ENCODE measurements around the gene XKR3.
"Not testable (repeated sequence)": the region's sequence is repeated elsewhere in the genome, so short reads cannot be mapped to it uniquely, and the experiment has no call there.

XKR3 gene

DNA sequence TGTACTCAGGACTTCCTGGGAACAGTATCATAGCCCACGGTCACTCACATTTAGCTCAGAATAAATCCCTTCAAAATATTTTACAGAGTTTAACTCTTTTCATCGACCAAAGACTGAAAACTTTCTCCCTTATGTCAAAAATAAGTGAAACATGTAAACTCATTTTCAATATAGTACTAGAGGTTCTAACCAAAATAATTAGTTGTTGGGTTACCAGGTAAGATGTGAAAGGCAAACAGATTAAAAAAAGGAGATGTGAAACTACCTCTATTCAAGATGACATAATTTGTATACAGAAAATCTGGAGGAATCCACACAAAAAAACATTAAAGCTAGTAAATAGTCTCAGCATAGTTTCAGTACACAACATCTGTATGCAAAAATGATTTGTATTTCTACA lies 20.3 kb downstream of the XKR3 start:
- no peak for DNase-seq

DNA sequence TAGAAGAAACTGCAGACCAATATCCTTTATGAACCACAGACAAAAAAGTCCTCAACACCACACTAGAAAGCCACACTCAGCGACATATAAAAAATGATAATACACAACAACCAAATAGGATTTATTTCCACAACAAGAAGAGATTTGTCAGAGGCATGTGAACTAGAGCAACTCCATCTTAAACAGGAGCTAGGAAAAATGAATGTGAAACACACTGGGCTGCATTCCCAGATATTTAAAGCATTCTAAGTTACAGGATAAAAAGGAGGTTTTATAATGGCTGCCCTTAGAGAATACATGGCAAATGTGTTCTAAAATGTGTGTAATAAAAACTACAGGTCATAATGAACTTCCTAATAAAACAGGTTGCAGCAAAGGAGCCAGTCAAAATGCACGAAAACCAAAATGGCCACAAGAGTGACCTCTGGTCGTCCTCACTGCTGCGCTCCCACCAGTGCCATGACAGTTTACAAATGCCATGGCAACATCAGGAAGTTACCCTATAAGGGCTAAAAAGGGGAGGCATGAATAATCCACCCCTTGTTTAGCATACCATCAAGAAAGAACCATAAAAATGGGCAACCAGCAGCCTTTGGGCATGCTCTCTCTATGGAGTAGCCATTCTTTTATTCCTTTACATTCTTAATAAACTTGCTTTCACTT lies 21.8 kb downstream of the XKR3 start:
- DNase-seq, result no peak

DNA sequence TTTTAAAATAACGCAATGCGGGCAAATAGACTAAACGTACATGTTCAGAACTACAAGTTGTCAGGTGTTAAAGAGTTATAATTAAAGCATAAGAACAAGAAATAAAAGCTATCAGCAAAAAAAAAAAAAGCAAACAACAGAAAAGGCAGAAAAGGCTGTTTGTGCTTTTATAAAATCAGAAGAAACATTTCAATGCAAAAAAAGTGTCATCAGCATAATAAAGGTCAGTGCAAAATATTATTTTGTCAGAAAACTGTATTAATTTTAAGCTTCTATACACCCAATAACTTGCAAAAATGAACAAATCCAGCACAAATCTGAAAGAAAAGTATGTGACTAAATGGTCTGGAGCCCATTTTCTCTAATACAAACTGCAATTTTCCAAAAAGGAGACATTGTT lies 23.6 kb downstream of the XKR3 start:
- no peak for DNase-seq

DNA sequence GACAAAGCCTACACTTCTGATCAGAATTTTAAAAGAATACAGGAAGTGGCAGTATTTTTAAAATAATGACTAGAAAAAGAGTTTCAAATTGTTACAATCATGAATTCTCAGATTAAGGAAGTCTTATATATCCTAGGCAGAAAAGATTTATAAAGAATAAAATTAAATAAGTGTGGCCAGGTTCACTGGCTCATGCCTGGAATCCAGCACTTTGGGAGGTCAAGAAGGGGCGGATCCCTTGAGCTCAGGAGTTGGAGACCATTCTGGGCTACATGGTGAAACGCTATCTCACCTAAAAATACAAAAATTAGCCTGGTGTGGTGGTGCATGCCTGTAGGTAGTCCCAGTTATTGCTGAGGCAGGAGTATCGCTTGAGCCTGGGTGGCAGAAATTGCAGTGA lies 24.1 kb downstream of the XKR3 start:
- no peak for DNase-seq

DNA sequence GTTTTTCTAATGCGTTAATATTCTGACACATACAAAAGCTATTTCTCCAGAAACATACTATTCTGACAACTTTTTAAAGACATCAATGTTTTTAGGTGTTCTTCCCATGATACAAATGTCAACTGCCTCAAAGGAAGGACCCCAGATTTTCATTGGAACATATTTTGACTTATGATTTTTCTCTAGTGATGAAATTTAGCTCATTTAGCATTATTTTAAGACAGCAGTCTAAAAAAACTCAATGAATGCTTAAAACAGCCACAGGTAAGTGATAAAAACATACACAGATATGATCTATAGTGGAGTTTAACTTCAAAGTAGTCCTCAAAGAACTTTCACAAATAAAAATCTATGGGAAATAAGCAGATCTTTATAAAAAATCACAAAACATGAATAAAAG lies 24.9 kb downstream of the XKR3 start:
- no peak for DNase-seq

DNA sequence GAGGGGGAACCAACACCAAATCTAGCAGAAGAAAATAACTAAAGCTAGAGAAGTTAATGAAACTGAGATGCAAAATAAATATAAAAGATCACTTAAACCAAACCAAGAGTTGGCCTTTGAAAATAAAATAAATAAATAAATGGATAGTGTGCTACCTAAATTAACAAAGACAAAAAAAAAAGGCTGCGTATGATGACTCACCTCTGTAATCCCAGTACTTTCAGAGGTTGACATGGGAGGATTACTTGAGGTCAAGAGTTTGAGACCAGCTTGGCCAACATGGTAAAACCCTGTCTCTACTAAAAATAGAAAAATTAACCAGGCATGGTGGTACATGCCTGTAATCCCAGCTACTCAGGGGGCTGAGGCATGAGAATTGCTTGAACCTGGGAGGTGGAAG lies 29.7 kb downstream of the XKR3 start:
- DNase-seq, result not testable (repeated sequence)

DNA sequence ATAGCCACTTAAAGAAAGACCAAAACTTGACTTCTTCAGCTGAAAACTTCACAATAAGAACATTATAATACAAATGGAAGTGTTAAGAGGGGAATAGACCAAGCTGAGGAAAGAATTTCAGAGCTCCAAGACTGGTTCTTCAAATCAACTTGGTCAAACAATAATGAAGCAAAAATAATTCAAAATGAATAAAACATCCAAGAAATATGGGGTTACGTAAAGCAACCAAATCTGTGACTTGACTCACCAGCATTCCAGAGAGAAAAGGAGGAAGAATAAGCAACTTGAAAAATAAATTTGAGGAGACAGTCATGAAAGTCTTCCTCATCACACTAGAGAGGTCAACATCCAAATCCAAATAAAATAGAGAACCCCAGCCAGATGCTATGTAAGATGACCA lies 31.4 kb downstream of the XKR3 start:
- DNase-seq, result no peak

DNA sequence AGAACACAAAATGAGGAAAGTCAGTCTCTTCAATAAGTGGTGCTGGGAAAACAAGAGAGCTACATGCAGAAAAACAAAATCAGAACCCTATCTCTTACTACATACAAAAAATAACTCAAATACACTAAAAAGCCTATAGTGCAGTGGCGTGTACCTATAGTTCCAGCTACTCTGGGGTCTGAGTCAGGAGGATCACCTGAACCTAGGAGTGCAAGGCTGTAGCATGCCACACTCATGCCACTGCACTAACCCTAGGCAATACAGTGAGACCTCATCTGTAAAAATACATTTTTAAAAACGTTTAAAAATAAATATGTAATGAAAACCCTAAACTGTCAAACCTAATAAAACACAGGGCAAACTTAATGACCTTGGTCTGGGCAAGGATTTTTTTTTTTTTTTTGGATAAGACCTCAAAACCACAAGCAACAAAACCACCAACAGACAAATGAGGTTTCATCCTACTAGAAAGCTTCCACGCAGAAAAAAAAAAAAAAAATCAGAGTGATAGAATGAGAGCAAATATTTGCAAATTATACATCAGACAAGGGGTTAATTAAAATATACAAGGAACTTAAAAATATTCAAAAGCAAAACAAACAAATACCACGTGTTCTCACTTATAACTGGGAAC lies 35.2 kb downstream of the XKR3 start:
- DNase-seq, result peak in 1 of 2 experiments; percentile 20

DNA sequence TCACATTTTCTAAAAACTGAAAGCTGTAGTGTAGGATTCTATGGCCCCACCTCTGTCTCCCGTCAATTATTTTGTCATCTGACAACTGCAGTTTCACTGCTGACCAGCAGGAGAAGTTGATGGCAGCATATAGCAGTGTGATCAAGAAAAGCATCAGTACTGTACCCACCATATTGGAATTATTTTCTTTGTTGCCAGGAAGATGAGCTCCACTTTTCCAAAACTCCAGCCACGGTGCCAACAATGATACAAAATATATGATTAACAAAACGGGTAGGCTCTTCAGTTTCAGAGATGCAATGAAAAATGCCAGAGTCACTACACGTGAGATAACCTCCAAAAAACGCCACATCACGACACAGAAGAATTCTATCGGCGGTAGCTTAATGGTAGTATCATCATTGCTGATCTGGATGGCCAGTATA lies 41.3 kb downstream of the XKR3 start:
- peak; percentile 18 to 31 for DNase-seq

DNA sequence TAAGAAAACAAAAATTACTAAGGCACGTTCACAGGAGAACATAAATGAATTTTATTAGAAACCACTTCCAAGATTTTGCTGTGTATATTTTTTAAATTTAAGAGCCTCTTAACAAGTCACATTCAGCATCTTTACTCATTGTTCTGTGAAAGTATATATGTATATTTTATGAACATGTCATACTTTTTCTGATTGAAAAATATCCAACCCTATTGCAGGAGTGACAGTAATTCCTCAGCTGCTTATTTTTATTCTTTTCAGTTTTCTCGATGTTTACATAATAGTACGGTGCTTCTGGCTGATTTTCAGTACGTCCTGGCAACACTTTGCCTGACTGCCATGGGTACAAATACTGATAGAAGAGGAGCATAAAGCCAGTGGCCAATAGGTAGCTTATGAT lies 41.8 kb downstream of the XKR3 start:
- no peak for DNase-seq

DNA sequence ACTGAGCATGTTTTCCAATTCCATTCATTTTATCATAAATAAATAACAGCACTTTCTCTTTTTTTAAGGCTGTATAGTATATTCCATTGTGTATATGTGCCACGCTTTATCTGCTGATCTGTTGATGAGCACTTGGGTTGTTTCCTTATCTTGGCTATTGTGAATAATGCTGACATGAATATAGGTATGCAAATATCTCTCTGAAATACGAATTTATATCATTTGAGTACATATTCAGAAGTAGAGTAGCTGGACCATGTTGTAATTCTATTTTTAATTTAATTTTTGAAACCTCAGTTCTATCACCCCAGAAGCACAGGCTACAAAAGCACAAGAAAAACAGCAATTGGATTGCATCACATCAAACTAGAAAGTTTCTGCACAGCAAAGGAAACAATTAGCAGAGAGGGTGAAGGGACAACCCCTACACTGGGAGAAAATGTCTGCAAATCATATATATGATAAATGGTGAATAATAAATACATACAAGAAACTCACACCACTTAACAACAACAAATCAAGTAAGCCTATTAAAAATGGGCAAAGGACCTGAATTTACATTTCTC lies 43.4 kb downstream of the XKR3 start:
- no peak for DNase-seq

DNA sequence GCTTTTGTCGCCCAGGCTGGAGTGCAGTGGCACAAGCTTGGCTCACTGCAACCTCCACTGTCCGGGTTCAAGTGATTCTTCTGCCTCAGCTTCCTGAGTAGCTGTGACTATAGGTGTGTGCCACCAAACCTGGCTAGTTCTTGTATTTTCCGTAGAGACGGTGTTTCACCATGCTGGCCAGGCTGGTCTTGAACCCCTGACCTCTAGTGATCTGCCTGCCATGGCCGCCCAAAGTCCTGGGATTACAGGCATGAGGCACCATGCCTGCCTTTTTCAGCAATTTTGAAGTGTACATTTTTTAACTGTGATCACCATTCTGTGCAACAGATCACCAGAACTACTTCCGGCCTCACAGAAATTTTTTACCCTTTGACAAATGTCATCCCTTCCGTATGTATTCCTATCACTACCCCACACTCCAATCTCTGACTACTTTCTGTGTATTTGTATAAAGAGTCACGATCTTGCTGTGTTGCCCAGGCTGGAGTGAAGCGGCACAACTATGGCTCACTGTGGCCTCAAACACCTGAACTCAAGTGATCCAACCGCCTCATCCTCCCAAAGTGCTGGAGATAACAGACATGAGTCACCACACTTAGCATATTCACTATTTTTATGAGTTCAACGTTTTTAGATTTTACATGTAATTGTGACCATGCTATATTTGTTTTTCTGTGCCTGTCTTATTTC lies 44.0 kb downstream of the XKR3 start:
- no peak for DNase-seq

DNA sequence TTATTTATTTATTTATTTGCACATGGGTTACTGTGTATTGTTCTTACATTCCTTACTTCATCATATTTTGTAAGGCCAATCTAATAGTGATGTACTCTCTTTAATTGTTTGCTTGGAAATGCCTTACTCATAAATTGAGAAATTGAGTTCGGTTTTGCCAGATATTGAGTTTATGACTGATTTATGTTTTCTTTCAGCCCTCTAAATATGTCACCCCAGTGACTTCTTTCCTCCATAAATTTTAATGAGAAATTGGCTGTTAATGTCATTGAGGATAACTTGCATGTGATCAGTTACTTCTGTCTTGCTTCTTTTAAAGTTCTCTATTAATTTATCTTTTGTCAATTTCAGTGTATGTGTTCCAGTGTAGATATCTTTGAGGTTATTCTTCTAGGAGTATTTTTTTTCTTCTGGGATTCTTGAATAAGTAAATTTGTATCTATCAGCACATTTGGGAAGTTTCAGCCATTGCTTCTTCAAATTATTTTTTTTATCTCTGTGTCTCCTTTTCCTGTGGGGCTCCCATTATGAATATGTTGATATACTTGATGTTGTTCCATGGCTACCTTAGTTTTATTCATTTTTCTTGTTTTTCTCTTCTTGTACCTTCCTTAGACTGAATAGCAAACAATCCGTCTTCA lies 47.8 kb downstream of the XKR3 start:
- DNase-seq, result no peak

DNA sequence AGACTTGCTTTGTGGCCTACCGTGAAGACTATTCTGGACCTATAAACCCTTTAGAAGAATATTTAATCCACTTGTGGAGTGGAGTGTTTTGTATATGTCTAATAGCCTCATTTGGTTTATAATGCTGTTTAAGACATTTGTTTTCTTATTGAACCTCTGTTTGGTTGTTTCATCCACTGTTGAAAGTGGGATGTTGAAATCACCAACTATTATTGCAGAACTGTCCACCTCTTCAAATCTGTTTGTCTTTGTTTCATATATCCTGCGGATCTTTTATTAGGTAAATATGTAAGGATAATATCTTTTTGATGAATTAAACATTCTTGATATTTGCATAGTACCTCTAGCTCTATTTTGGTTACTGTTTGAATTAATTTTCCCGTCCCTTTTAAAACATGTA lies 49.1 kb downstream of the XKR3 start:
- DNase-seq, result peak; percentile 34 to 55

DNA sequence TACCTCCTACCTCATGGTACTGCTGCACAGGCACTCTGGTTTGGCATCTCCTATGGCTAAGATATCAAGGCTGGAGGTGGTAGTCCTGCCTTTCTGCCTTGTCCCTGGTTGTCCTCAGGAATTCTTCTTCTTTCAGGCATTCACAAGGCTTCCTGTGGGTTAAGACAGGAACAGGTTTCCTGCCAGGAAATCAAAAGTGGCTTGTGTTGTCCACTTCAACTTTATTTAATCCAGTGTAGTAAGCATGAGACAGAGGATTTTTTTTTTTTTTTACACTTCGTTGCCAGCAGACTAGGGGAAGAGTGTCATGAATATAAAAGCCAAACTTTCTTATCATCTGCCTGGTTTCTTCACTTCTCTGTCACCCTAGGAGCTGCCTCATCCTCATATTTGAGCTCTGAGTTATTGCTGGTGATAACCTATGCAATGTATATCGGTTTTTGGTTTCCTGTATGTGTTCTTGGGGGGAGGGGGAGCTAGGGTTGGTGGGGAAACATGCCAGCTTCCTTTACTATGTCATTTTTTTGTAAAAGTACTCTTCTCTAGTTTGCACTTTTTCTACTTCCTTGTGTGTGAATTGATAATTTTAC lies 50.2 kb downstream of the XKR3 start:
- DNase-seq, result peak; percentile 53 to 65

DNA sequence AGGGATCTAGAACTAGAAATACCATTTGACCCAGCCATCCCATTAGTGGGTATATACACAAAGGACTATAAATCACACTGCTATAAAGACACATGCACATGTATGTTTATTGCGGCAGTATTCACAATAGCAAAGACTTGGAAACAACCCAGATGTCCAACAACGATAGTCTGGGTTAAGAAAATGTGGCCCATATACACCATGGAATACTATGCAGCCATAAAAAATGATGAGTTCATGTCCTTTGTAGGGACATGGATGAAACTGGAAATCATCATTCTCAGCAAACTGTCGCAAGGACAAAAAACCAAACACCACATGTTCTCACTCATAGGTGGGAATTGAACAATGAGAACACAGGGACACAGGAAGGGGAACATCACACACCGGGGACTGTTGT lies 53.6 kb downstream of the XKR3 start:
- DNase-seq, result not testable (repeated sequence)

DNA sequence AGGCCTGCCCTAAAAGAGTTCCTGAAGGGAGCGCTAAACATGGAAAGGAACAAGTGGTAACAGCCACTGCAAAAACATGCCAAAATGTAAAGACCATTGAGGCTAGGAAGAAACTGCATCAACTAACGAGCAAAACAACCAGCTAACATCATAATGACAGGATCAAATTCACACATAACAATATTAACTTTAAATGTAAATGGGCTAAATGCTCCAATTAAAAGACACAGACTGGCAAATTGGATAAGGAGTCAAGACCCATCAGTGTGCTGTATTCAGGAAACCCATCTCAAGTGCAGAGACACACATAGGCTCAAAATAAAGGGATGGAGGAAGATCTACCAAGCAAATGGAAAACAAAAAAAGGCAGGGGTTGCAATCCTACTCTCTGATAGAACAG lies 57.3 kb downstream of the XKR3 start:
- not testable (repeated sequence) for DNase-seq

DNA sequence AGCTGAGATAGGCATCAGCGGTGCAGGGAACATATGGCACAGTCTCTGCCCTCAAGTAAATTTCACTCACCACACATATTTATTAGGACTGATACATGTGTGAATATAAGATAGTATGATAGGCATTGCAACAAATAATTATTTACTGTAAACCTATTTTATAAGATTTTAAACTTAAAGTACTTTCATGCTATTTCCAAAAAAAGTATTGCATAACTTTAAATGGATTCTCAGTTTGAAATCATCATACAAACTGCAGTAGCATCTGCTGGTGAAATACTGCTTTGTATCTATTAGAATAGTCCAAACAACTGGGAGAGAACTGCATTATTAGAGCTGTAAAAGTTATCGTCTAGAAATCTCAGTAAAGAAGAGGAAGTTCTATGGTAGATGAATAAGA lies 63.0 kb downstream of the XKR3 start:
- DNase-seq, result not testable (repeated sequence)

DNA sequence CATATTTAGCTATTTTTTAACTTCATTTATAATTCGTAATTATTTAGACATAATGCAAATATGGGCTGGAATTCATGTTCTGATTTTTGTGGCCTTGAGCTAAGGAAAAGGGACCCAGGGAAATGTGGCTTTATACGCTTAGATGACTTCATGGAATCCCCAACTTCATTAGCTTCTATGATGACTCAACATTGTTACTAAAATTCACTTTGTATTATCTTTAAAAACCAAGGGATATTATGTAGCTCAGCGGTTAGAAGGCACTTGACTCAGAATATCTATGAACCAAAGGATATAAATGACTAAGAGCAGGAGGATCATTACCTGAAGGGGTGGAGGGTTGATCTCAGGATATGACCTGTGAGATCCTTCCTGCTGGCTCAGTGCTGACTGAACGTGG lies 64.8 kb downstream of the XKR3 start:
- DNase-seq, result not testable (repeated sequence)

DNA sequence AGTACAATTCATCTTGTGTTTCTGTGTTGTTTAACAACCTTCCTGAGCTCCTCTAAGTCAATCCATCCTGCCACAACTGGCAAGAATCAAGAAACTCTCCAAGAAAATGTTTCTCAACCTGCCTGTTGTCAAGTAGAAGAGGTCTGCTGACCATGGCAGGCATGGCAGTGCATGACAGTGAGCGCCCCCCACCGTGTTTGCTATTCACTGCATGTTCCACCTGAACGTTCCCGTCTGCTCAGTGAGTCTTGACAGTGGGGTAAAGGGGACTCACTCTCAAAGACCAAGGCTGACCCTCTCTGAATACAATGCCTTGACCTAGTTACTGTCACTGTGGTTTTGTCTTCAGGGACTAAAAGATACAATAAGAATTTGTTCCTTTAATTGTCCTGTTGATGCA lies 75.9 kb downstream of the XKR3 start:
- not testable (repeated sequence) for DNase-seq

DNA sequence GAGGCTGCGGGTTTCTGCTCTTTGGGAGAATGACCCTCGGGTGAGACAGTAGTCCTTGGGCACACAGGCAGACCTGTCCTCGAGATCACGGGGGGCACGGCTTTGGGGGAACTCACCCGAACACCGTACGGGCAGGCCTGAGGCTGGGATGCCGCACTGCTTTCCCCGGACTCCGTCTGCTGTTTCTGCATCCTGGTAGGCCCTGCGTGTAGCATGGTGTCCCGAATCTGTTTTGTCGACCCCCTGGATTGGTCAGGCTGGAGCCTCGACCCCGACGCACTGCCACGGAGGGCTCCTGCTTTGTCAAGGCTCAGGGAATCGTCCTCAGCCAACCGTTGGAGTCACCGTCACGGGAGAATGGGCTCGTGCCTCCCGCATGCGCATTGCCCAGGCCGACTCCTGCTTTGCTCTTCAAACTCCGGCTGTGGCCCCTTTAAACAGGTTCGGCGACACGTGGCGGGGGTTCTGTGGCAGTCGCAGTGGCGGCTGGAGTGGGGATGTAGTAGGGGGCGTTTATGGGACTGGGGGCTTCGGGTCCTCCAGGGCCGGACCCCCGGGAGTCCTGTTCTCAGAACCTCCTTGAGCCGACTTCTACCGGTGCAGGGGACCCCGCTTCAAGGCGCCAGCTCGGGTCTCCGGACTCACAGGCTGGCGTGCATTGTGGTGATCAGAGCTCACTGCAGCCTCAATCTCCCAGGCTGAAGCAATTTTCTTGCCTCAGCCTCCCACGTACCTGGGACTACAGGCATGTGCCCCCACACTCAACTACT lies 76.9 kb downstream of the XKR3 start:
- not testable (repeated sequence) for DNase-seq
